ENCODE measurements around the gene CNKSR3.

GRCh38 chr6:154488802-154489437 lies 21.6 kb downstream of the CNKSR3 start:
- TF ChIP-seq POLR2A (IDR thresholded peaks at IDR 0.05), result no peak
- TF ChIP-seq CTCF (IDR thresholded peaks at IDR 0.05), result no peak
- TF ChIP-seq POLR2AphosphoS5 (IDR thresholded peaks at IDR 0.05), result no peak
- no peak for TF ChIP-seq EP300 (IDR thresholded peaks at IDR 0.05)

All from suprapubic skin (tissue), 4 donors.